LNCaP clone FGC (cell line): ENCODE results near the gene KLHL17.

Experiments
- DNase-seq: peaks from one replicate; pipeline ENCODE4 v3.0.0-alpha.2; 2011; ENCODE audit warnings: low read depth
- H3K4me3 ChIP-seq: 2 replicates; pipeline ENCODE4 v1.5.1; 2011; ENCODE audit warnings: mild to moderate bottlenecking, low read depth, low read length, control low read depth
- CTCF ChIP-seq: IDR thresholded peaks from 2 replicates; pipeline ENCODE4 v1.5.1; 2012; ENCODE audit warnings: mild to moderate bottlenecking; ENCODE audit not compliant: control insufficient read depth, insufficient read depth; ENCODE audit errors: extremely low read depth

KLHL17 gene

GRCh38 chr1:952603-953002 is 7.8 kb upstream of the KLHL17 start:
- H3K4me3 ChIP-seq = no peak overlapping the region
- DNase-seq = no peak
- no peak for TF ChIP-seq CTCF

DNA sequence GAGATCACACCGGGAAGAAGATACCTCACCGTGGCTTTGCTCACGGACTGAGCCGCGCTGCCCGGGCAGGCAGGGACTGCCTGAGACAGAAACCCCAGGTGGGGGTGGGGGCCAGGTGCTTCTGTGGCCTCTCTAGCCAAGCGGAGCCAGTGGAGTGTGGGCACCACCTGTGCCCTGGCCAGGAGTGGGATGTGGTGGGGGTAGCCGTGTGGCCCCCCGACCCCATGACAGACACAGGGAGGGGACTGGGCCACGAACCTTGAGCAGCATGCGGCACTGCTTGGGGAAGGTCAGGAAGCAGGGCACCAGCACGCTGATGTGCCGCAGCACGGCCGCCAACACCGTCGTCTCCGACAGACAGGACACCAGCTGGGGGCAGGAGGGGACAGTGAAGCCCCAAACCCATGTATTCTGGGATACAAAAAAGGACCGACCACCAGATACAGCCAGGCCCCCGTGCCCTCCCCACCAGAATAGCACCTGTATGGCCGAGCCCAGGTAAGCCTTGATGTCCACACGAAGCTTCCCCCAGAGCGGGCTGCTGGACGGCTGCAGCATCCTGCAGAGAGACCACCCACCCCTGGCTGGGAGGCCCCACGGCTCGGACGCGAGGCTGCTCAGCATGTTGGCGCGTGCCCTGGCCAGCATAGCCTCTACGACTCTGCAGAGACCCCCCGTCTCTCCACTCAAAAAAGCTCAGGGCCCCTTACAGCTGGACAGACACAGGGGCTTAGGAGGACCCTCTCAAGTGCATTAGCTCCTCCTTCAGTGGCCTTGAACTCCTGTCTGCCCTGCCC is 6.7 kb upstream of the KLHL17 start:
- TF ChIP-seq CTCF = no peak
- no peak overlapping the region for H3K4me3 ChIP-seq
- no peak for DNase-seq

DNA sequence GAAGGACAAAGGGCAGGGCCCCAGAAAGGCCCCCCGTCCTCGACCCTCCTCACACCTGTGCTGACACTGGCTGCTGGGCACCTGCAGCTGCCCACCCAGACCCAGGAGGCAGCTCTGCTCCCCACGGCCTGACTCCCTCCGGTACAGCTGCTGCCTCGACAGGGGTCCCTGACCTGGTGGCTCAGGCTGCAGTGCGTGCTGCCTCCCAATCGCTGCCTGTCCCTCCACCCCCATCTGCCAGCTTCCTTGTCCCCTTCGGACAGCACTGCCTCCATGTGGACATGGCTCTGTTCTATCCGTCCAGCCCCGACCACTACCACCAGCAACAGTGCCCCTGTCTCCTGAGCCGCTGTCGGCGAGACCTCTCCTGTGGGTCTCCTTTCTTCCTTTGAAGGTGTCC is 5.5 kb upstream of the KLHL17 start:
- no peak overlapping the region for H3K4me3 ChIP-seq
- no peak for DNase-seq
- TF ChIP-seq CTCF = no peak

- no peak for DNase-seq
- no peak overlapping the region for H3K4me3 ChIP-seq
- no peak for TF ChIP-seq CTCF
Observed at GRCh38 chr1:955474-955873, 4.9 kb upstream of the KLHL17 start.

DNA sequence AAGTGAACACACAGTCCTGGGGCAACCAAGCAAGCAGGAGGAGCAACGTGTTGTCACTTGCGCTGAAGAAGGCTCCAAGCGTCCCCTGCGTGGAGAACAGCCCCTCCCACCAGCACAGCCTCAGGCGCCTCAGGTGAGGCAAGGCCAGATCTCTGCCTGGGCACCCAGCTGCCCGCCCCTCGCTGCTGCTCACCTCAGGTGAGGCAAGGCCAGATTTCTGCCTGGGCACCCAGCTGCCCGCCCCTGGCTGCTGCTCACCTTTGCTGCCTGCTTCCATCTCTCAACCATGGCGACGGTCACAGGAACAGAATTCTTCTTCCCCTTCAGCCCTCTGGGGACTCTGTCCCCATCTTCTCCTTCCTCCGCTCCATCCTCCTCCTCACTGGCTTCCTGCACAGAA is 3.7 kb upstream of the KLHL17 start:
- TF ChIP-seq CTCF = no peak
- no peak overlapping the region for H3K4me3 ChIP-seq
- DNase-seq = no peak

- TF ChIP-seq CTCF = no peak
- DNase-seq = peak; percentile 35
- H3K4me3 ChIP-seq = peak within 1 kb of the TSS; percentile 72
Observed at GRCh38 chr1:958823-959730, 1.3 kb upstream of the KLHL17 start, which contains the start of gene NOC2L. TSS of gene NOC2L (minus strand) at chr1:959256. CDS start at chr1:959240, 16 bp downstream.
